Measurements from ENCODE around the gene TRAFD1.
"Not testable (repeated sequence)": the region's sequence is repeated elsewhere in the genome, so short reads cannot be mapped to it uniquely, and the experiment has no call there.

TRAFD1 gene, protein sequence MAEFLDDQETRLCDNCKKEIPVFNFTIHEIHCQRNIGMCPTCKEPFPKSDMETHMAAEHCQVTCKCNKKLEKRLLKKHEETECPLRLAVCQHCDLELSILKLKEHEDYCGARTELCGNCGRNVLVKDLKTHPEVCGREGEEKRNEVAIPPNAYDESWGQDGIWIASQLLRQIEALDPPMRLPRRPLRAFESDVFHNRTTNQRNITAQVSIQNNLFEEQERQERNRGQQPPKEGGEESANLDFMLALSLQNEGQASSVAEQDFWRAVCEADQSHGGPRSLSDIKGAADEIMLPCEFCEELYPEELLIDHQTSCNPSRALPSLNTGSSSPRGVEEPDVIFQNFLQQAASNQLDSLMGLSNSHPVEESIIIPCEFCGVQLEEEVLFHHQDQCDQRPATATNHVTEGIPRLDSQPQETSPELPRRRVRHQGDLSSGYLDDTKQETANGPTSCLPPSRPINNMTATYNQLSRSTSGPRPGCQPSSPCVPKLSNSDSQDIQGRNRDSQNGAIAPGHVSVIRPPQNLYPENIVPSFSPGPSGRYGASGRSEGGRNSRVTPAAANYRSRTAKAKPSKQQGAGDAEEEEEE

DNA sequence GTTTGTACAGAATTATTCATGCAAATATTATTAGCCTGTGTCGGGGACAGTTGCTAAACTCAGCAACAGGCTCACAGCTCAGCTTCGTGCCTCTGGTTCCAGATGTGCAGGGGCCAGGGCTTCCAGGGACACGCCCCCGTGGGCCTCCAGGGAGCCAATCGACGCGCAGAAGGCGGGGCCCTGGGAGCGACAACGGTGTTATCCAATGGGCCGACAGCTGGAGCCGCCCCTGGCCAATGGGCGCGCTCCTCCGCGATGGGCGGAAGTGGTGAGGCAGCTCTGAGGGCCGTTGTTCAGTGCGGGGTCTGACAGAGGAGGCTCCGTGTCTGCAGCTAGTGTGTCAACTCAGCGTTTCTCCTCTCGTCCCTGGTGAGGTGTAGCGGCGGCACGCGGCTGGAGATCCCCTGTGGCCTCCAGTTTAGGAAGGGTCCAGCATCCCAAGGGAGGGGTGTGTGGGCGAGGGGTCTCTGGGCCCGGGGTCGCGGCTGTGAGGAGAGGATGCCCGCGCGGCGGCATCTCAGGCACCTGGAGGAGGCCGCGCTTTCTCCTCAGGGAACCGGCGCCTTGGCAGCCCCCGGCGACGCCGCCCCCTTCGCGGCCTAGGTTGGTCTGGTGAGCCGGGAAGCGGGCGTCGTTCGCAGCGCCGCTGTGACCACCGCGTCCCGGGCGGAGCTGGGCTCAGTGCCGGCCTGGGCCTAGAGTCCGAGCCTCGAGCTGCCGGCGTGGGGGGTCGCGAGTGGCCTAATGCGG, at the start of gene TRAFD1:
TSS of gene TRAFD1 (plus strand) at position 311 of the 750 bp plus-strand sequence. CDS start 4,963 bp downstream, outside the sequence.
- peak; percentile 99 for DNase-seq (ENCODE audit: low spot score)

DNA sequence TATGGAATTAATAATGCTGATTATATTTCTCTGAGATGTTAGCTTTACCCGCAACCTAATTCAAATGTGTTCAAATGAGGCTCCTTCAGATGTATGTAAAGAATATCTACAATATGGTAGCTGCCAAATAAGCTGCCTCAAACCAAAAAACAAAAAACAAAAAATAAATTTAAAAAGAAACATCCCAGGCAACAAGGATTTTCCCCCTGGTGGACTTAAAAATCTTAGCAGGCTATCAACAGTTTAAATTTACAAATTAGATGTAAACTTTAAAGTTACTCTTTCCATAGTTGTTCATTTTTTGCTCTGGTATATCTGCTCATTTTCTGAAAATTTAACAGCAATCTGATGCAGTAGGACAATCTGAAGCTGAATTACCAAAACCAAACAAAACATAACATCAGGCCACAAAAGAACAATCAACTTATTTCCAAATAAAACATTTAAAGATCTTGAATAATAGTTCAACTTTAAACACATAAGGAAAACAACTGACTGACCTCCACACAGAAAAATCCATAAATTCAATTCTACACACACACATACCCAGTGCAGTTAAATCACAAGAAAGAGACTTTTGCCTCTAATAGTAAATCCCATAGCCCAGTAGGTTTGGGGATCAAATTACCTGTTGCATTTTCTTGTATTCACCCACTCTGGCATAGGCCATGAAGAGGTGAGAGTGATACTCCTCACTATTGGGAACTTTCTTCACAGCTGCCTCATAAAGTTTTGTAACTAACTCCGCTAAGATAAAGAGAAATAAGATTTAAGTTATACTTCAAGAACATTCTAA, 38.1 kb upstream of the TRAFD1 start:
- DNase-seq (ENCODE audit: low spot score), result no peak

DNA sequence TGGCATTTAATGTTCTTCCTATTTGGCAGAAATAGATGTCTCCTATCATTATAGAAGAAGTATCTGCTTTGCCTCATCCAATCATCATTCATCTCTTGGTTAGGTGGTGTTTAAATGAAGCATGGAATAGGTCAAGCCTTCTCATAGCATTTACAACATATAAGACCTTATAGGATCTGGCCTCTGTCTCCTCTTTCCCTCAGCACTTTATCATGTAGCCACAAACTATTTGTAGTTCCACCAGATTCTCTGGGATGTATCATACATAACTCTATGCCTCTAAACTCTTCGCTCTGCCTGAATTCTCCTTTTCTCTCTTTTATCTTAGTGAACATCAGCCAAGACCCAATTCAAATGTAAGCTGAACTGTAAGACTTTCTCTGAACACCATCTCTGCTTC, 37.5 kb upstream of the TRAFD1 start:
- no peak for DNase-seq (ENCODE audit: low spot score)

DNA sequence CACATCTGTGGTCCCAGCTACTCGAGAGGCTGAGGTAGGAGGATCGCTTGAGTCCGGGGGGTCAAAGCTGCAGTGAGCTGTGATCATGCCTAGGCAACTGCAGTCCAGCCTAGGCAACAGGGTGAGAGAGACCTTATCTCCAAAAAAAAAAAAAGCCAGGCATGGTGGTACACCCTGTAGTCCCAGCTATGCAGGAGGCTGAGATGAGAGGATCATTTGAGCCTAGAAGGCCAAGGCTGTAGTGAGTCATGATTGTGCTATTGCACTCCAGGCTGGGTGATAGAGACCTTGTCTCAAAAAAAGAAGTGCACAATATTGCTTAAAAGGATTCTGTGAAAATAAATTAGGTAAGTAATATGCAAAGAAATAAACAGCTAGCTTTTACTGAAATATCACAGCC, 33.8 kb upstream of the TRAFD1 start:
- no peak for DNase-seq (ENCODE audit: low spot score)

DNA sequence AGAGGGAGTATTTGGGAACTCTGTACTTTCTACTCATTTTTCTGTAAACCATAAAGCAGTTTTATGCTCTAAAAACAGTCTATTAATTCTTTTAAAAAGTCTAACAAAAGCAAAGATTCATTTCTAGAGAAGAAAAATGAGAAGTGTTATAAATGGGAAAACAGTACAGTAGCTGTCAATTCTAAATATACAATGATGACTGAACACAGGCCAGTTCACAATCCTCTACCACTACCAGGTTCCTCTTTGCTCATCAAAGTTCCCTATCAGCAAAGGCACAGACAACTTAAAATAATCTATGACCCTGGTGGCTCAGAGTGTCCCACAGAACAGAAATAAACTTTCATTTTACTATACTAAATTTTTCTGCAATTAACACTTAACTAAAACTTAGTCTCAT, 29.3 kb upstream of the TRAFD1 start:
- no peak for DNase-seq (ENCODE audit: low spot score)

DNA sequence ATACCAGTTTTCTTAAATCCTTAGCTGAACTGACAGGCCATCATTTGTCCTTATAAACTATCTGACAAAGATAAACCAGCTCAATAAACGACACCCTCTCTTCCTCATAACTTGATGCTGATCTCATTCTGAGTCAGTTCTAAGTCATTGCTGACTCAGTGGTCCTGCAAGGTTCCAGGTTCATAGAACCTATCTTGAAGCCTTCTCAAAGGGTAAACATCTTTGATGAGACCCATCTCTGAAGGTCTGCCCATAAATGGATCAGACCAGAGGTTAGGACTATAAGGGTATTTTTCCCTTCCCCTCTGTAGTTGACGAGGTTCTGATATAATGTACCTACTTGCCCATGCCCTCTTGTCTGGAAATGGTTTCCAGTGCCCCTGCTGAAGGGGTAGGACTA, 28.7 kb upstream of the TRAFD1 start:
- DNase-seq (ENCODE audit: low spot score), result peak; percentile 45

DNA sequence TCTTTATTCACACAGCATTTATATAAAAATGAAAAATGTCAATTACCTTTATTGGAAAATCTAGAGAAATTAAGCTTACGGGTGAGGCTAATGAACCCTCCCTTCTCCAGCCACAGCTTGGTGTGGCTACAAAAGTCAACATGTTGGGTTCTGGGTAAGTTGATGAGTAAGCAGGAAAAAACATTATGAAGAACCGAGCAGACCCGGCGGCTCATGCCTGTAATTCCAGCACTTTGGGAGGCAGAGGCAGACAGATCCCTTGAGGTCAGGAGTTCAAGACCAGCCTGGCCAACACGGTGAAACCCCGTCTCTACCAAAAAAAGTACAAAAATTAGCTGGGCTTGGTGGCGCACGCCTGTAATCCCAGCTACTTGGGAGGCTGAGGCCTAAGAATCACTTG, 27.7 kb upstream of the TRAFD1 start:
- DNase-seq (ENCODE audit: low spot score), result no peak

DNA sequence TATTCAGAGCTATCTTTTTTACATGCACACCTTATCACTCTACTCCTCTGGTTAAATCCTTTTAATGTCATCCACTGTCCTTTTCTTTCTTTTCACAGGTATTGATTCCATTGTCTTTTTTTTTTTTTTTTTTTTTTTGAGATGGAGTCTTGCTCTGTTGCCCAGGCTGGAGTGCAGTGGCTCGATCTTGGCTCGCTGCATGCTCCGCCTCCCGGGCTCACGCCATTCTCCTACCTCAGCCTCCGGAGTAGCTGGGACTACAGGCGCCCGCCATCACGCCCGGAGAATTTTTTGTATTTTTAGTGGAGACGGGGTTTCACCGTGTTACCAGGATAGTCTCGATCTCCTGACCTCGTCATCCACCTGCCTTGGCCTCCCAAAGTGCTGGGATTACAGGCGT, 24.9 kb upstream of the TRAFD1 start:
- DNase-seq (ENCODE audit: low spot score), result not testable (repeated sequence)

DNA sequence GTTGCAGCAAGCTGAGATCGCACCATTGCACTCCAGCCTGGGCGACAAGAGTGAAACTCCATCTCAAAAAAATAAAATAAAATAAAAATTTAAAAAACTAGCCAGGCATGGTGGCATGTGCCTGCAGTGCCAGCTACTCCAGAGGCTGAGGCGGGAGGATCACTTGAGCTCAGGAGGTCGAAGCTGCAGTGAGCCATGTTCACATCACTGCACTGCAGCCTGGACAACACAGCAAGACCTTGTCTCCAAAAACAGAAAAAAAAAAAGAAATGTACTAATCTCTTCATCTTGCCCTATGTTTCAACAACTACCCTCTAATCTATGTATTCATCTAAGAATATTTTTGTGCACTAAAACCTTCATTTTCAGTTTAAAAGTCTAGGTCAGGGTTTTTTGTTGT, 23.2 kb upstream of the TRAFD1 start:
- no peak for DNase-seq (ENCODE audit: low spot score)

DNA sequence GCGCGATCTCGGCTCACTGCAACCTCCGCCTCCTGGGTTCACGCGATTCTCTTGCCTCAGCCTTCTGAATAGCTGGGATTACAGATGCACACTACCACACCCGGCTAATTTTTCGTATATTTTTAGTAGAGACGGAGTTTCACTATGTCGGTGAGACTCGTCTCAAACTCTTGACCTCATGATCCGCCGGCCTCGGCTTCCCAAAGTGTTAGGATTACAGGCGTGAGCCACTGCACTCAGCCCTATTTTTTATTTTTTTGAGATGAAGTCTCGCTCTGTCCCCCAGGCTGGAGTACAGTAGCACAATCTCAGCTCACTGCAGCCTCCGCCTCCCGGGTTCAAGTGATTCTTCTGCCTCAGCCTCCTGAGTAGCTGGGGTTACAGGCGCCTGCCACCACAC, 22.6 kb upstream of the TRAFD1 start:
- not testable (repeated sequence) for DNase-seq (ENCODE audit: low spot score)

DNA sequence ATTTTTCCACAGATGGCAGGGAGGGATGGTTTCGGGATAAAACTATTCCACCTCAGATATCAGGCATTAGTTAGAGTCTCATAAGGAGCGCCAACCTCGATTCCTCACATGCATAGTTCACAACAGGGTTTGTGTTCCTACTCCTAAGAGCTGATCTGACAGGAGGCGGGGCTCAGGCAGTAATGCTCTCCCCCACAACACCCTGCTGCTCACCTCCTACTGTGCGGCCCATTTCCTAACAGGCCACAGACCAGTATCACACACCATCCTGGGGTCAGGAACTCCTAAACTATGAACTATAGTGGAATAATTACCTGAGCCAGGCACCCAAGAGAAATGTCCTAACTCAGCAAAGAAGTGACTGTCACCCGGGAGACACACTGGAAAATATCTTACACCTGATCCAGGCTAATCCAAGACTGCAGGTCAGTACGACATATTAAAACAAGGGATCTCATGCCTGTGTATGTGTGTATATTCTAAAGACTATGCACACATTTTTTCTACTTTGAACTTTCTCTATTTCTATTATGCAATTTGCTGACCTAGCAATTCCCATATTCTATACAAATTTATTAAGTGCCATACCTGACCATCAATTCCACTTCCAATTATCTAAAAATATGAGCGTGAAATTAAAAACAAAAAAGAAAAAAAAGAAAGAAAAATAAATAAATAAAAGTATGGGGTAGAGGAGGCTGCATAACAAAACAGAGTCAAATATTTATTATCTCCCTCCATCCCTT, 21.4 kb upstream of the TRAFD1 start:
- no peak for DNase-seq (ENCODE audit: low spot score)

DNA sequence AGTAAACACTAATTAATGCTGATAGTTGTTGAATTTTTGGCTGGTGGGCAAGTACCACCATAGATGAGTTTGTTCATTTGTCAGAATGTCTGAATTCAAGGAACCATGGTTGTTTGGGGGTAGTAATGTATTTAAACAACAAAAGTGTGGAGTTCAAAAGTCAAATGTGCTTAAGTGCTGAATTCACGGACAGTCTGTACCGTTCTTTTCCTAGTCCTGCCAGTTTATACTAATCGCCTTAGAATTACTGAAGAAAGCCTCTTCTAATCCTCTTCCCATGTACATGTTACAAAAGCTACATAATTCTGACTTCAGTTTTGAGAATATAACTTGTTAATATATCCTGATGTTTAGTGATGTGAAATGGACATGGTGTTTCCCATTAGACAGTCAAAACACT, 19.5 kb upstream of the TRAFD1 start:
- no peak for DNase-seq (ENCODE audit: low spot score)

DNA sequence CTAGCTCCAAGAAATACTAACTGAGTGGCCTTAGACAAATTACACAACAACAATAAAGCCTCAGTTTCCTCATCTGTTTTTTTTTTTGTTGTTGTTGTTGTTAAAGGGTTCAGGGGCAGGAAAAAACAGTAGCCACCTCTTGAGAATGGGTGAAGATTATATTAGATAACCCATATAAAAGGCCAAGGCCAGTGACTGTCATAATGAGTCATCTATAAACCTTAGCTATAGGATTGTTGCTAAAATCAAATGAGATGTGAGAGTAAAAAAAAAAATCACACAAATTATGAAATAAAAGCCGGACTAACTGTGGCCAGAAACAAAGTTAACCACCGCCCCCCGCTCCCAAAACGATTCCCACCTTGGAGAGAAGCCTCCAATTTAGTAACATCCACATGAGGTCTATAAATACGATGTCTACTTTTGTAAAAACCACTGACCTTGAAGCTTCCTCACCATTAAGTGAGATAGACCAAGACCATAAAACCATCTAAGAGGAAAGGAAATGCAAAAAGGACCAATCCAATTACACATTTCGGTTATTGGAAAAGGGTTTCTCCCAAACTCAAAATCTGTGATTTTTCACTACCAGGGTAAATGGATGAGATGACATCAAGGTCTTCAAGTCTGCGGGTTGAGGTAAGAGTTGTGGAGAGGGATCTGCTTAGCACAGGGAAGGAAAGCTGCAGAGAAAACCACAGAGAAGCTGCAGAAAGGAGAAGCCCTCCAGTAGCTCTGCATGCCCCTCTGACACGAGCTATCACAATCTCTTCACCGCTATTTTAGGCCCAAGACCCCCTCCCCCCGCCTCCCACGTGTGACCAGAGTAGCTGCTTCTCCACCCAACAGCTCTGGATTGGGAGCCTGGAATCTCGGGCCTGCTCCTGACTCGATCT, 17.8 kb upstream of the TRAFD1 start:
- no peak for DNase-seq (ENCODE audit: low spot score)

DNA sequence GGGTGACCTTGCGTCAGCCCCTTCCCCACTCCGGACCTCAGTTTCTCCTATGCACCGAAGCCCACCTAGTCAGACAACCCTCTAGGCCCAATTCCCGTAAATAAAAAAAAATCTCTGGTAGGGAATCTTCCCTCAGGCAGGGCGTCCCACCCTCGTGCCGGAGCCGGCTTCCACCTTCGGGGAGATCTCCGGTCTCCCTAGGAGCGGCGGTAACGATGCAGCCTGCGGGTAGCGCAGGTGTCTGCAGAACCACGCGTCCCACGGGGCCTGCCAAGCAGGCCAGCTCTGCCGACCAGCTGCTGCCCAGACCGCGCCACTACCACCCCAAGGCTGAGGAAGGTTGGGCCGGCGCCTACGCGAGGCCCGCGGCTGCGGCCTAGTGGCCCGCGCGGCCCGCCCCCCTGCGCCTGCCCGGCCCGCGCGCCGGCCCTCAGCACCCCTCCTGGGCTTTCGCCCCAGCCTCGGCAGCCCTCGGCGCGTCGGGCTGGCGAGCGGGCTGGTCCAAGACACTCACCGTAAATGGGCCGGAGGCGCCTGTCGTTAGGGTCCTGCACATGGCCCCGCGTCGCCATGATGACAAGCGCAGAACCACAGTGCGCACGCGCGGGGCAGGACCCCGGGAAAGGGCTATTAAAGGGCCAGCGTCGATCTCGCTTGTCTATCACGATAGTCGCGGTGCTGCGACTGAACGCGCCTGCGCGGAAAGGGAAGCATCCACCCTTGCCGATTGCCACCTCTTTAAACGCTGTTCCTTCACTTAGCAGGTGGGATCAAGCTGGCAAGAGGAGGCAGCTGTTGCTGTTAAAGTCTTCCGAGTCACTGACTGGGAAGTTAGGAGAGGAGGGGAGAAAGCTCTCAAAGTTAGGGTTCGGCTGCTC, 16.9 kb upstream of the TRAFD1 start, which contains the start of gene NAA25:
TSS of gene NAA25 (minus strand) at position 582 of the 878 bp plus-strand sequence. CDS start at position 572, 10 bp downstream.
- peak; percentile 90 for DNase-seq (ENCODE audit: low spot score)

DNA sequence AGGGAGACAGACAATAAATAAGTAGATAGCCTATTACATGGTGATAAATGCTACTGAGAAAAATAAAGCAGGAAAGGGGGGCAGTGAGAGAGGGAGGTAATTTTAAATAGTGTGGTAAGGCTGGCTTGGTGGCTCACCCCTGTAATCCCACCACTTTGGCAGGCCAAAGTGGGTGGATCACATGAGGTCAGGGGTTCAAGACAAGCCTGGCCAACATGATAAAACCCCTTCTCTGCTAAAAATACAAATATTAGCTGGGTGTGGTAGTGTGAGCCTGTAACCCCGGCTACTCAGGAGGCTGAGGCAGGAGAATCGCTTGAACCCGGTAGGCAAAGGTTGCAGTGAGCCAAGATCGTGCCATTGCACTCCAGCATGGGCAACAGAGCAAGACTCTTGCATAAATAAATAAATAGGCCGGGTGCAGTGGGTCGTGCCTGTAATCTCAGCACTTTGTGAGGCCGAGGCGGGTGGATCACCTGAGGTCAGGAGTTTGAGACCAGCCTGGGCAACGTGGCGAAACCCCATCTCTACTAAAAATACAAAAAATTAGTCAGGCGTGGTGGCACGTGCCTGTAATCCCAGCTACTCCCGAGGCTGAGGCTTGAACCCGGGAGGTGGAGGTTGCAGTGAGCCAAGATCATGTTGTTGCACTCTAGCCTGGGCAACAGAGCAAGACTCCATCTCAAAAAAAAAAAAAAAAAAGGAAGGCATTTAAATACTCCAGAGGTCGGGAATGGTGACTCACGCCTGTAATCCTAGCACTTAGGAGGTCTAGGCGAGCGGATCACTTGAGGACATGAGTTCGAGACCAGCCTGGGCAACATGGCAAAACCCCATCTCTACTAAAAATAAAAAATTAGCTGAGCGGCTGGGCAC, 14.3 kb upstream of the TRAFD1 start:
- DNase-seq (ENCODE audit: low spot score), result not testable (repeated sequence)

DNA sequence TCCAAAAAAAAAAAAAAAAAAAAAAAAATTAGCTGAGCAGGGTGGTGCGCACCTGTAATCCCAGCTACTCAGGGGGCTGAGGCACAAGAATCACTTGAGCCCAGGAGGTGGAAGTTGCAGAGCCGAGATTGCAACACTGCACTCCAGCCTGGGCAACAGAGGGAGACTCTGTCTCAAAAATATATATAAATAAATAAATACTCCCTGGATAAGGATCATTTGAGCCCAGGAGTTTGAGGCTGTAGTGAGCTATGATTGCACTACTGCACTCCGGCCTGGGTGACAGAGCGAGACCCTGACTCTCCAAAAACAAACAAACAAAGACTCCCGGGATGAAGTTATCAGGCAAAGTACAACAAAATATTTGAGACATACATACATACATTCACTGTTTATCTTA, 13.4 kb upstream of the TRAFD1 start:
- DNase-seq (ENCODE audit: low spot score), result no peak

DNA sequence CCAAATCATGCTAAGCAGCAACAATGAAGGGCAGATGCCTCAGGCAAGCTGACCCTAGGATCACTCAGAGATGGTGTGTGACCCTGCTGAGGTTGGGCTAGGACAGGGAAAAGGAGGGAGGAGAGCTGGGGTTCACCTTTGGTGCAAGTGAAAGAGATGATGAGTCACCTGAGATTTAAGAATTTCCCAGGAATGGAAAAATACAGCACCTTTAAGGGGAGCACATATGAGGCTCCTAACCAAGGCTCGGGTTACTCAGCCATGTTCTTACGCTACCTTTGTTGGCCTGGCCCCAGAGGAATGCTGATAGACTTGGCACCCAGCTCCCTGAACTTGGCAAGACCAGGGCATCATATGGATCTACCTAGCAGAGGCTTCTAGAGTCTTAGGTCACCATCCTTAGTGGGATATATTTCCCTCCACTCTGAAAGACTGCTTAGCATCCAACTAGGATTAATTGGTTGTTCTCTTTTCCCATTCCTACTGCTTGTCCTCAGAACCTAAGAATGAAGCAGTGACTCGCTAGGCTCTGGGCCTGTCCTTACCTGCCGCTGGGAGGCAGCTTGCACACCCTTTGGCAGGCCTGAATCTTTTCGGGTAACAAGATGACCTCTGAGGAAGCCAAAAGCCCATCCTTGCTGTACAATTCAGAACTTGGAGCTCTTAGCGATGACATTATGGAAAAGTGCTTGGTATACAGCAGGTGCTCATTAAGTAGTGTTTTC, 12.8 kb upstream of the TRAFD1 start:
- no peak for DNase-seq (ENCODE audit: low spot score)
